ENCODE results near the gene PPP2R2D.

DNA sequence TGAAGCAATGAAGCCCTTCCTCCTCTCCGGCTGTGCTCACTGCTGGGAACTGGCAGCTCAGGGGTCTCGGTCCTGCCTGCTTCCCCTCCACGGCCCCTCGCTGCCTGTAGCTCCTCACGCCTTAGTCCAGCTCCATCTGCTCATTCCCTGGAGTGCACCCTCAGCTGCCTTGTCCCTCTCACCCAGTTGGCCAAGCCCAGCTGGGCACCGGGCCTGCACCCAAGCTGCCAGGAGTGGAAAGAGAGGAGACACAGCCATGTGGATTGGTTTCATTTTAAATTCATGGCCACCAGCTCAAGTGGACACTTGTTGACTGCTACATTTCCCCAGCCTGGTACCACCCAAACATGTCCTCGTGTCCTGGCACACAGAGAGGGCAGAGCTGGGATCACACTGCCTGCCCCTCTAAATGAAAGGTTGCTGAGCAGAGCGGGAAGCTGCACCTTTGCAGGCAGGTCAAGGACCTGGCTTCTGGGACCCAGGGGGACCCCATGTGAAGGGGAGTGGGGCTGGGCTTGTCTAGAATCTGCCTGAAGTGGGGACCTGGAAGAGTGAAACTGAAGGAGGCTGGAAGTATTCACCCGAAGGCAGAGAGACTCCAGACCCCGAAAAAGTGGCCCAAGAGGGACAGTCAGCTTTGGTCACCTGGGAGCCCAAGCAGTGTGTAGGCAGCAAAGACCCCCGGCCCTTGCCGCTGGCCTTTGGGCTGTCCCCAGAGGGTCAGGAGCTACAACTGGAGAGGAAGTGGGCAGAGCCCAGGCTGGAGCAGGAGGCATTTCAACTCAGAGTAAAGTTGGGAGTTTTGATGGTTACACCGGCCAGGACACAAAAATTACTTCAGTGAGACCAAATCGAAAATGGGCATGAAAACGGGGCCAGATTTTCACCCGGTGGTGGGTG lies 95.9 kb downstream of the PPP2R2D start:
- TF ChIP-seq, protein P1, sequence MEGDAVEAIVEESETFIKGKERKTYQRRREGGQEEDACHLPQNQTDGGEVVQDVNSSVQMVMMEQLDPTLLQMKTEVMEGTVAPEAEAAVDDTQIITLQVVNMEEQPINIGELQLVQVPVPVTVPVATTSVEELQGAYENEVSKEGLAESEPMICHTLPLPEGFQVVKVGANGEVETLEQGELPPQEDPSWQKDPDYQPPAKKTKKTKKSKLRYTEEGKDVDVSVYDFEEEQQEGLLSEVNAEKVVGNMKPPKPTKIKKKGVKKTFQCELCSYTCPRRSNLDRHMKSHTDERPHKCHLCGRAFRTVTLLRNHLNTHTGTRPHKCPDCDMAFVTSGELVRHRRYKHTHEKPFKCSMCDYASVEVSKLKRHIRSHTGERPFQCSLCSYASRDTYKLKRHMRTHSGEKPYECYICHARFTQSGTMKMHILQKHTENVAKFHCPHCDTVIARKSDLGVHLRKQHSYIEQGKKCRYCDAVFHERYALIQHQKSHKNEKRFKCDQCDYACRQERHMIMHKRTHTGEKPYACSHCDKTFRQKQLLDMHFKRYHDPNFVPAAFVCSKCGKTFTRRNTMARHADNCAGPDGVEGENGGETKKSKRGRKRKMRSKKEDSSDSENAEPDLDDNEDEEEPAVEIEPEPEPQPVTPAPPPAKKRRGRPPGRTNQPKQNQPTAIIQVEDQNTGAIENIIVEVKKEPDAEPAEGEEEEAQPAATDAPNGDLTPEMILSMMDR (IDR thresholded peaks at IDR 0.05) = no peak
- no peak for TF ChIP-seq EP300 (IDR thresholded peaks at IDR 0.05)
